NCI-H82 treated with DMSO at 0.1 percent for 48 hours (cell line): ENCODE measurements around the gene ZNF628.
"Not testable (repeated sequence)": the region's sequence is repeated elsewhere in the genome, so short reads cannot be mapped to it uniquely, and the experiment has no call there.

Experiments
- DNase-seq: peaks from one replicate; lab custom pipeline; 2025; ENCODE audit not compliant: unreplicated experiment; lab: John Stamatoyannopoulos, UW

Gene ZNF628

GRCh38 chr19:55495646-55496349, 19.4 kb downstream of the ZNF628 start:
- no peak for DNase-seq

- DNase-seq, result not testable (repeated sequence)
Observed at GRCh38 chr19:55496820-55497219, 20.4 kb downstream of the ZNF628 start.

- DNase-seq, result no peak
Observed at GRCh38 chr19:55497763-55498162, 21.3 kb downstream of the ZNF628 start.

GRCh38 chr19:55498246-55498840, 21.9 kb downstream of the ZNF628 start:
- DNase-seq, result no peak

GRCh38 chr19:55500368-55500952, 24.0 kb downstream of the ZNF628 start:
- DNase-seq, result no peak

- no peak for DNase-seq
Observed at GRCh38 chr19:55502197-55502952, 26.0 kb downstream of the ZNF628 start.

GRCh38 chr19:55503157-55503501, 26.7 kb downstream of the ZNF628 start:
- no peak for DNase-seq

GRCh38 chr19:55503502-55504251, 27.3 kb downstream of the ZNF628 start:
- peak; percentile 80 for DNase-seq

GRCh38 chr19:55504252-55504603, 27.8 kb downstream of the ZNF628 start:
- no peak for DNase-seq

GRCh38 chr19:55504981-55505380, 28.6 kb downstream of the ZNF628 start:
- DNase-seq, result no peak

GRCh38 chr19:55508120-55508519, 31.7 kb downstream of the ZNF628 start:
- no peak for DNase-seq

GRCh38 chr19:55516878-55517620, 40.6 kb downstream of the ZNF628 start:
- peak; percentile 87 for DNase-seq

GRCh38 chr19:55519451-55520311, 43.3 kb downstream of the ZNF628 start:
- DNase-seq, result no peak

- no peak for DNase-seq
Observed at GRCh38 chr19:55520691-55521292, 44.4 kb downstream of the ZNF628 start.

- no peak for DNase-seq
Observed at GRCh38 chr19:55525289-55526101, 49.1 kb downstream of the ZNF628 start.

- no peak for DNase-seq
Observed at GRCh38 chr19:55526216-55527196, 50.1 kb downstream of the ZNF628 start.
